H1 (cell line): ENCODE results near the gene FLRT2. TPM values are rescaled to one million over a fixed set of nuclear protein-coding genes. Genes with fewer than 3 reads are reported as not detected.

Source experiments
- CTCF ChIA-PET: fragments of 300-600 bp; sonication (Branson Sonifier 250); formaldehyde crosslinking; loops from one replicate; lab custom pipeline; 2021; ENCODE audit not compliant: partially characterized antibody; lab: Charles Lee
- POLR2A ChIA-PET: fragments of 300-600 bp; sonication (Branson Sonifier 250); formaldehyde crosslinking; loops from one replicate; lab custom pipeline; 2021; ENCODE audit warnings: inconsistent platforms; ENCODE audit not compliant: partially characterized antibody; lab: Charles Lee
- DNase-seq, 2 experiments: peaks; one replicate each; pipeline versions ENCODE4 v3.0.0 to v3.0.0-alpha.2; 2010 to 2022; ENCODE audit warnings: low spot score in 2 of 2, low read depth in 1 of 2, mixed read lengths in 1 of 2
- FAIRE-seq: peaks from 2 replicates; lab custom pipeline; 2011; peaks lifted over from hg19 to GRCh38; lab: Jason Lieb, UNC
- H2AFZ ChIP-seq: 2 replicates; pipeline ENCODE4 v1.8.1; 2012; ENCODE audit warnings: low read length, inconsistent platforms
- H2AK5ac ChIP-seq: 2 replicates; pipeline ENCODE4 v1.6.1; 2013; ENCODE audit warnings: low read depth, low read length
- H2BK120ac ChIP-seq: replicated peaks from 2 replicates; pipeline ENCODE3; 2013; ENCODE audit warnings: low read depth, low read length, inconsistent platforms
- H2BK12ac ChIP-seq: 2 replicates; pipeline ENCODE4 v1.6.1; 2013; ENCODE audit warnings: low read depth, low read length
- H2BK15ac ChIP-seq: 2 replicates; pipeline ENCODE4 v1.6.1; 2013; ENCODE audit warnings: low read length
- H2BK20ac ChIP-seq: 2 replicates; pipeline ENCODE4 v1.6.1; 2013; ENCODE audit warnings: low read length
- H2BK5ac ChIP-seq: 2 replicates; pipeline ENCODE4 v1.6.1; 2013; ENCODE audit warnings: low read depth, low read length
- H3K14ac ChIP-seq: 2 replicates; pipeline ENCODE4 v1.6.1; 2013; ENCODE audit warnings: inconsistent platforms; ENCODE audit not compliant: insufficient read length
- H3K18ac ChIP-seq: 2 replicates; pipeline ENCODE4 v1.6.1; 2013; ENCODE audit warnings: low read length; ENCODE audit errors: extremely low read depth
- H3K23ac ChIP-seq: 2 replicates; pipeline ENCODE4 v1.6.1; 2013; ENCODE audit warnings: inconsistent platforms; ENCODE audit not compliant: insufficient read length
- H3K23me2 ChIP-seq: 2 replicates; pipeline ENCODE4 v1.6.1; 2013; ENCODE audit warnings: low read depth, low read length
- H3K27ac ChIP-seq: 2 replicates; pipeline ENCODE4 v1.6.1; 2011; ENCODE audit warnings: low read depth, low read length, inconsistent platforms
- H3K27me3 ChIP-seq, 4 experiments: replicated peaks in 1 of 4; 1 replicate in 1 of 4; 2 replicates in 3 of 4; pipeline versions ENCODE4 v1.6.1 to v1.8.1; 2011 to 2013; ENCODE audit warnings: low read length in 3 of 4, mild to moderate bottlenecking in 3 of 4, inconsistent platforms in 2 of 4, mixed read lengths in 2 of 4, moderate library complexity in 1 of 4; ENCODE audit not compliant: control insufficient read depth in 3 of 4, insufficient read depth in 3 of 4; ENCODE audit errors: extremely low read depth in 1 of 4
- H3K36me3 ChIP-seq, 4 experiments: 2 replicates each; pipeline versions ENCODE4 v1.6.1 to v1.8.1; 2011 to 2013; ENCODE audit warnings: mild to moderate bottlenecking in 4 of 4, low read length in 3 of 4, moderate library complexity in 2 of 4, control low read depth in 1 of 4, inconsistent platforms in 1 of 4; ENCODE audit not compliant: insufficient read depth in 4 of 4, control insufficient read depth in 2 of 4
- H3K4ac ChIP-seq: replicated peaks from 2 replicates; pipeline ENCODE3; 2013; ENCODE audit warnings: low read length, low read depth, mixed read lengths, inconsistent platforms; ENCODE audit not compliant: insufficient read length
- H3K4me1 ChIP-seq, 4 experiments: replicated peaks in 1 of 4; 1 replicate in 1 of 4; 2 replicates in 3 of 4; pipeline versions ENCODE4 v1.6.1 to v1.8.1; 2011 to 2013; ENCODE audit warnings: low read length in 3 of 4, inconsistent platforms in 2 of 4, mixed read lengths in 1 of 4; ENCODE audit not compliant: insufficient read depth in 4 of 4, control insufficient read depth in 3 of 4
- H3K4me2 ChIP-seq, 2 experiments: 2 replicates each; pipeline versions ENCODE4 v1.6.1 to v1.8.1; 2011 to 2013; ENCODE audit warnings: low read depth in 2 of 2, low read length in 2 of 2, control low read depth in 1 of 2, inconsistent platforms in 1 of 2, mild to moderate bottlenecking in 1 of 2; ENCODE audit not compliant: insufficient read depth in 1 of 2
- H3K4me3 ChIP-seq, 4 experiments: fragments of 200-600, 300-600 bp in 1 of 4; sonication (generic), shearing (Covaris generic), sonication (Bioruptor Twin) in 1 of 4; 2 replicates each; pipeline versions ENCODE4 v1.5.1 to v1.8.1; 2011 to 2016; ENCODE audit warnings: low read length in 4 of 4, low read depth in 3 of 4, control low read depth in 2 of 4, inconsistent platforms in 2 of 4, mild to moderate bottlenecking in 2 of 4, mixed read lengths in 1 of 4, moderate library complexity in 1 of 4; ENCODE audit not compliant: insufficient read depth in 2 of 4; ENCODE audit errors: extremely low read depth in 1 of 4
- H3K56ac ChIP-seq: replicated peaks from 2 replicates; pipeline ENCODE3; 2013; ENCODE audit warnings: low read depth, mild to moderate bottlenecking, mixed read lengths, low read length, inconsistent platforms; ENCODE audit not compliant: insufficient read length
- H3K79me1 ChIP-seq: 2 replicates; pipeline ENCODE4 v1.6.1; 2013; ENCODE audit warnings: low read depth, low read length, control low read depth
- H3K79me2 ChIP-seq, 2 experiments: 2 replicates each; pipeline versions ENCODE4 v1.6.1 to v1.8.1; 2012 to 2013; ENCODE audit warnings: low read length in 2 of 2, mild to moderate bottlenecking in 2 of 2, inconsistent platforms in 1 of 2; ENCODE audit not compliant: insufficient read depth in 2 of 2, control insufficient read depth in 1 of 2
- H3K9ac ChIP-seq, 4 experiments: replicated peaks in 1 of 4; 1 replicate in 1 of 4; 2 replicates in 3 of 4; pipeline versions ENCODE4 v1.6.1 to v1.8.1; 2011 to 2013; ENCODE audit warnings: low read depth in 3 of 4, low read length in 3 of 4, control low read depth in 2 of 4, mild to moderate bottlenecking in 2 of 4, moderate library complexity in 2 of 4, inconsistent platforms in 1 of 4; ENCODE audit errors: extremely low read depth in 1 of 4
- H3K9me3 ChIP-seq, 2 experiments: 2 replicates each; pipeline versions ENCODE4 v1.6.1 to v1.8.1; 2012 to 2013; ENCODE audit warnings: mild to moderate bottlenecking in 2 of 2, moderate library complexity in 2 of 2, control low read depth in 1 of 2, inconsistent platforms in 1 of 2, low read depth in 1 of 2, low read length in 1 of 2, mixed read lengths in 1 of 2; ENCODE audit not compliant: insufficient read depth in 2 of 2
- H4K20me1 ChIP-seq, 2 experiments: replicated peaks in 1 of 2; 2 replicates each; pipeline versions ENCODE3 to v1.8.1; 2011 to 2013; ENCODE audit warnings: inconsistent platforms in 2 of 2, low read length in 2 of 2, mild to moderate bottlenecking in 1 of 2; ENCODE audit not compliant: insufficient read depth in 2 of 2, control insufficient read depth in 1 of 2
- H4K5ac ChIP-seq: 2 replicates; pipeline ENCODE4 v1.6.1; 2013; ENCODE audit warnings: low read length, low read depth, mixed read lengths, inconsistent platforms; ENCODE audit not compliant: insufficient read length
- H4K8ac ChIP-seq: 2 replicates; pipeline ENCODE4 v1.8.0; 2013; ENCODE audit warnings: mild to moderate bottlenecking, moderate library complexity, low read length, inconsistent platforms; ENCODE audit not compliant: insufficient read depth; ENCODE audit errors: extremely low read depth
- H4K91ac ChIP-seq: replicated peaks from 2 replicates; pipeline ENCODE3; 2013; ENCODE audit warnings: low read length, mixed read lengths, inconsistent platforms; ENCODE audit not compliant: insufficient read length
- RAD21 ChIP-seq, 2 experiments: IDR thresholded peaks in 1 of 2; conservative IDR thresholded peaks in 1 of 2; 2 replicates each; pipeline ENCODE4 v1.6.1; 2011; ENCODE audit warnings: low read depth in 2 of 2, low read length in 2 of 2, improper control_type of control experiment in 1 of 2, inconsistent platforms in 1 of 2, mild to moderate bottlenecking in 1 of 2, moderate library complexity in 1 of 2
- RBBP5 ChIP-seq: IDR thresholded peaks from 2 replicates; pipeline ENCODE4 v1.7.1; 2012; ENCODE audit warnings: low read depth, mild to moderate bottlenecking, inconsistent platforms, low read length, moderate library complexity, borderline replicate concordance
- TAF1 ChIP-seq: IDR thresholded peaks from 2 replicates; pipeline ENCODE4 v1.6.1; 2011; ENCODE audit warnings: mild to moderate bottlenecking, low read depth, low read length
- ZNF274 ChIP-seq: IDR thresholded peaks from 2 replicates; pipeline ENCODE4 v1.7.0; 2012; ENCODE audit warnings: low read length, borderline replicate concordance; ENCODE audit errors: extremely low read depth
- WGBS, 2 experiments: shearing (Covaris generic) in 1 of 2; methylation state at CpG; one replicate each; pipeline versions ENCODE4 v1.1.6 to v1.1.7; 2013 to 2015; ENCODE audit warnings: low lambda C conversion rate in 2 of 2, mixed read lengths in 2 of 2, inconsistent platforms in 1 of 2, low coverage in 1 of 2, missing lambda C conversion rate in 1 of 2; ENCODE audit not compliant: insufficient replicate concordance in 2 of 2, insufficient coverage in 1 of 2, insufficient read length in 1 of 2; ENCODE audit errors: extremely low coverage in 1 of 2, missing lambda C conversion rate in 1 of 2; 5-methylcytosine and 5-hydroxymethylcytosine counted together
- polyA plus RNA-seq, 7 experiments: library from polyadenylated mRNA; depleted of rRNA in 3 of 7; stranded (reverse) in 5 of 7; unstranded in 2 of 7; fragments of >200 nt in 5 of 7; fragments of 200-250 nt in 2 of 7; gene quantifications; 1 replicate in 5 of 7; 2 replicates in 1 of 7; 4 replicates in 1 of 7; pipeline versions ENCODE4 v1.2.1 to v1.2.3, GENCODE V29; 2011 to 2013; ENCODE audit warnings: missing spikeins in 2 of 7, mixed read lengths in 2 of 7
- total RNA-seq: library from RNA; stranded (reverse); fragmentation: NEBNext Ultra II Directional; extraction: Animal tissue kit (Norgen Biotek cat#: 25700); gene quantifications from 2 replicates; pipeline ENCODE4 v1.2.1, GENCODE V29; 2021

Gene FLRT2
- total and polyA plus RNA-seq, 2 of the 8 experiments (the other 6 are each of a cell fraction or from before 2014, with no cell fraction given), result 2.4 to 6.9 TPM

DNA sequence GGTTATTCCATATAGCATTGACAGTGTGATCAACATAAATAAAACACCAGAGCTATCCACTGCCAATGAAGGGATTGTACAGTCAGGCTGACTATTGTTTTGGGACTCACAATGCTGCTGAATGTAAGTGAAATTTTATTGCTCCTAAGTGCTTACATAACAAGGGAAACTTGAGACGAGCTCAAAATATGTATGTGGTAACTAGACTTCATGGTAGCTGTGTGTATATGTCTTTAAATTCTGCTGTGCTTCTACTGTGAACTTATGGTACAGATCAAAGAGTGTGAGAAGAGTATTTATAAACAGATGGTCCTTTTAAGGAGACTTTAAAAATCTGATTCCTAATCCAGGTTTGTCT is 6.9 kb downstream of the FLRT2 start:
- Histone ChIP-seq H3K27me3 (peaks cover 3 to 29% (median 20%) of the 10 kb centered on the region in 4 experiments; a peak in 6 of 7 replicates), H3K14ac (no peak overlapping the region), H3K23ac (no peak overlapping the region), H3K23me2 (peaks cover 16% of the 10 kb centered on the region), H2AFZ (no peak overlapping the region), H3K9me3 (no peaks in the 10 kb centered on the region), H4K20me1 (peaks cover 0 to 3% of the 10 kb centered on the region in 2 experiments), H3K79me1 (no peaks in the 10 kb centered on the region), H2BK15ac (no peak overlapping the region), H3K36me3 (no peaks in the 10 kb centered on the region), H3K56ac (no peak overlapping the region), H2BK12ac (no peak overlapping the region), H2BK20ac (no peak overlapping the region), H3K4me1 (peaks cover 3 to 21% (median 10%) of the 10 kb centered on the region in 4 experiments; a peak in 6 of 7 replicates), H4K5ac (no peak overlapping the region), H3K27ac (no peak overlapping the region), H2BK120ac (no peak overlapping the region), H2BK5ac (no peak overlapping the region), H2AK5ac (no peak overlapping the region), H3K4me2 (no peak overlapping the region), H3K9ac (no peak overlapping the region), H4K8ac (no peak overlapping the region), H3K18ac (no peak overlapping the region), H3K4me3 (no peak overlapping the region), H3K4ac (no peak overlapping the region), H4K91ac (no peak overlapping the region), H3K79me2 (no peaks in the 10 kb centered on the region)
- FAIRE-seq (no peak), DNase-seq (no peak)
- 32% methylated on average over 1 of the region's 1 CpG; no CpG with 5 or more reads in 1 of the 2 experiments for WGBS, 2 experiments
- POLR2A ChIA-PET, result no interaction called here
- TF ChIP-seq RBBP5 (no peak), RAD21 (IDR thresholded peaks at IDR 0.05 in 1 of 2, conservative IDR thresholded peaks at IDR 0.05 in 1 of 2; ENCODE audit: low read depth in 2 of 2, low read length in 2 of 2) (no peak), TAF1 (no peak), ZNF274 (no peak)
- CTCF ChIA-PET, result interaction anchor here (0.7 to 2.6 kb wide), 6 partner anchors 9 to 358 kb away, joined by 3 to 8 read pairs (median 4); no protein-coding TSS in a partner anchor
